ENCODE data around the gene ZNF837.

GRCh38 chr19:58393725-58394033 lies 12.8 kb upstream of the ZNF837 start:
- no peak for TF ChIP-seq CTCF (IDR thresholded peaks at IDR 0.05)
- TF ChIP-seq EZH2phosphoT487 (IDR thresholded peaks at IDR 0.05): no peak
- no peak for TF ChIP-seq EZH2 (IDR thresholded peaks at IDR 0.05)
